GM12892 (cell line): Measurements from ENCODE around the gene DDT.

Experiments
- POLR2A ChIP-seq: IDR thresholded peaks from 2 replicates; pipeline ENCODE4 v1.6.1; 2011; ENCODE audit warnings: low read depth, low read length, control low read depth
- POLR2AphosphoS5 ChIP-seq: IDR thresholded peaks from 2 replicates; pipeline ENCODE4 v1.6.1; 2011; ENCODE audit warnings: low read depth, low read length, control low read depth
- TAF1 ChIP-seq: IDR thresholded peaks from 2 replicates; pipeline ENCODE4 v1.6.1; 2011; ENCODE audit warnings: low read depth, mild to moderate bottlenecking, control low read depth, low read length, borderline replicate concordance

GRCh38 chr22:24002272-24002671 lies 28.0 kb upstream of the DDT start:
- TF ChIP-seq POLR2AphosphoS5 (no peak), POLR2A (no peak), TAF1 (no peak)
